Measurements from ENCODE around the gene CFAP46.
"Not testable (repeated sequence)": the region's sequence is repeated elsewhere in the genome, so short reads cannot be mapped to it uniquely, and the experiment has no call there.

CFAP46 gene

DNA sequence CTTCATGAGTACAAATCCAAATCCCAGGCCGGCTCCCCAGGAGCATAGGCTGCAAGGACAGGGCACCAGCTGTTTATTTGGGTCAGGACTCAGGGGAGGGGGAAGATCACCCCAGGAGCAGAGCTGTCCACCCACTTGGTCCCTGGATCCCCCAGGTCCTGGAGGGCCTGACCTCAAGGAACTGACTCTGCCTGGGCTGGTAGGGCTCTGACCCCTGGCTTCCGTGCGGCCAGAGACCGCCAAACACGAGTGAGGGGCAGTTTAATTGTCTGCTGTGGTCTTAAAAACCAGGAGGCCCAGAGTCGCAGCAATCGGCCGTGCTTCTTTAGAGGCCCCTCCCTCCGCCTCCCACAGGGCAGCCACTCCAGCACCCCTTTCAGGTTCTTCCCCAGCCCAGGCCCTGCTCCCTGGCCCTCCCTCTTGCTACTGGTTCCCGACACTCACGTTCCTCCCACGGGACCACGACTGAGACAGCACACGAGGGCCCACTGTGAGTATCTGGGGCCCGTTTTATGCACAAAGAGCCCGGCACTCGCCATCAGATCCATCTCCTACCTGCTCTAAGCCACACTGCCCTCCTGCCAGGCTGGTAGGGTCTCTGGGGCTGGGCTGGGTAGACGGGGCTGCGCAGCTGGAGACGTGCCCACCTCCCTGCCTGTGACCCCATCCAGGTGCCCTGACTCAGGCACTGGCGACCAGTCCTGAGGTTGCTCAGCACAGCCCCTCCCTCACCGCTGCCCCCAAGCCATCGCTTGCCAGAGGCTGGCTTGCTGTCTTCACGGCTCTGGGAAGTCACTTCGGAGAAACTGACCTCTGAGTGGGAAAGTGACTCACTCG is 30.0 kb upstream of the CFAP46 start:
- Mint-ChIP-seq H3K27ac (no peak overlapping the region), H3K4me1 (no peaks in the 10 kb centered on the region), H3K9me3 (no peaks in the 10 kb centered on the region), H3K4me3 (no peak overlapping the region), H3K36me3 (no peaks in the 10 kb centered on the region), H3K27me3 (peaks cover 13% of the 10 kb centered on the region)

DNA sequence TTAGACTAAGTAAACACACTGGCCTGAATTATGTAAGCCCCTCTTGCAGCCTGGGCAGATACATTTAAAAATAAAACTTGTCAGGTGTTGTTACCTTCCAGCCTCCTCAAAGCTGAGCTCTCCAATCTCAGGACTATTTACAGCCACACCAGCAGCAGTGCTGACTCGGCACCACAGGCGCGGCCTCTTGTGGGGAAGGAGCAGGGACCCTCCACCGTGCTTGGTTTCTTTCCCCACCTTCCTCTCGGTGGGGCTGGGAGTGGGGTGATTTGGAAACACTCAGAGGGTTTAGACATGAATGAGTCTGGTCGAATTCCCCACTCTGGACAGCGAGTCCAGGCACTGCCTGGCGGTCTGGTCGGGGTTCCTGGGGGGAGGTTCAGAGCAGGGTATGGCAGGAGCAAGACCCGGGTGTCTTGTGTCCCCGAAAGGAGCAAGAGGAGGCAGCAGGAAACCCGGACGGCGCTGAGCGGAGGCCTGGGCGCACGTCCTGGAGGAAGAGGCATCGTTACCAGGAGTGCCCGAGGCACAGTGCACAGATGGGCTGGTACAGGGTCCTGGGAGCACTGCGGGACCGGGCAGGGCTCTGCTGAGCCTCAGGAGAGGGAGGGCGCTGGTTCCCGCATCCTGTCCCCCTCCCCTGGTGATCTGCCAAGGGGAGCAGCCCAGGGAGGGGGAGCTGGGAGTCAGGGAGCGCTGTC is 29.2 kb upstream of the CFAP46 start:
- no peak overlapping the region for H3K4me3 Mint-ChIP-seq

DNA sequence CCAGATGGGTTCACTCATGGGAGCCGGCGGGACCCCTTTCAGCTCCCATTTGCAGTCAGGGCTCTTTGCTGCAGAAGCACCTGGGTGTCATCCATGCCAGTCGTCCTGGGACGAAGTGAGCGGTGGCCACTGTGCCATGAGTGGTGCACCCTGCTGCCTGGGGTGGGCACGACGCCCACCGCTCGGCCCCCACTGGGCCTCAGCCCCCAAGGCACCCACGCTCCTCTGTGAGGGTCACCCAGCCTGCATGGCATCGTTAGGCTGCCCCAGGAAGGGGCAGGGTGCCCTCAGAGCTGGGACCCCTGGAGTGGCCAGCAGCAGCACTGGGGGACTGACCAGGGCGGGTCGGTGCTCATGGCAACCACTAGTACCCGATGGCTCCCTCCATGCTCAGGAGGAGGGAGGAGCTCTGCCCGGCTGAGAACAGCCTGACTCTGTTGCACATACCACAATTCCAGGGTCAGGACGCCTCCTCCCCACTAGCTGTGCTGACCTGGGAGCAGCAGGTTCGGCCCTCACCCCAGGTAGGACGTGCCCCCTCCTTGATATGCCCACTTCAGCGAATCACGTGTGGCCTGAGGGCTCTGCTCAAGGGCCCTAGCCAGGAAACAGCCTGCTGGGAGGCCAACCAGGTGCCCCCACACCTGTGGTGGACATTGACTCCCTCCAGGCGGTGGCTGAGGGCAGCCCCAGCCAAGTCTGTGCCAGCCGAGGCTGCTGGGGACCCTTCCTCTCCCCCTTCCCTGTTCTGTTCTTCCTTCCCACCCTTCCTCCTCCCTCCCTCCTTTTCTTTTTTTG is 28.5 kb upstream of the CFAP46 start:
- no peaks in the 10 kb centered on the region for H3K4me1 Mint-ChIP-seq
- no peaks in the 10 kb centered on the region for H3K9me3 Mint-ChIP-seq
- H3K36me3 Mint-ChIP-seq, result no peaks in the 10 kb centered on the region
- no peak overlapping the region for H3K4me3 Mint-ChIP-seq
- H3K27ac Mint-ChIP-seq, result no peak overlapping the region
- peaks cover 17% of the 10 kb centered on the region for H3K27me3 Mint-ChIP-seq

More for the DNA sequence above, 29.2 kb upstream of the CFAP46 start:
- no peaks in the 10 kb centered on the region for H3K9me3 Mint-ChIP-seq
- H3K27ac Mint-ChIP-seq, result no peak overlapping the region
- H3K27me3 Mint-ChIP-seq, result peaks cover 13% of the 10 kb centered on the region
- H3K4me1 Mint-ChIP-seq, result no peaks in the 10 kb centered on the region
- no peaks in the 10 kb centered on the region for H3K36me3 Mint-ChIP-seq

DNA sequence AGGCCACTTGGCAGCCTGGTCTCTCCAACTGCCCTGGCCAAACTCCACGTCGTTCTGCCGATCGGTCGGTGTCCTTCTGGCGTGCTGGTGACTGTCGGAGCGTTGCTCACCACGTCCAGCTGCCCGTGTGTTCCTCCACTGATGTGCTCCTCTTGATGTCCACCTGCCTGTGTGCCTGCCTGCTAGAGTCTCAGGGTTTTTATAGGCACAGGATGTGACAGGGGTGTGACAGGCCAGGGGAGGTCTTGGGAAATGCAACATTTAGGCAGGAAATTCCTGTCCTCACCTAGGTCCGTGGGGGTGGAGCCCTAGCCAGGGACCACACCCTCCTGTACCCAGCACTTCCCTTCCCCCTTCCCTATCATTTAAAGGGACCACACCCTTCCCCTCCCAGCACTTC is 25.2 kb upstream of the CFAP46 start:
- H3K4me3 Mint-ChIP-seq, result no peak overlapping the region
- peaks cover 20% of the 10 kb centered on the region for H3K27me3 Mint-ChIP-seq
- no peaks in the 10 kb centered on the region for H3K36me3 Mint-ChIP-seq
- no peaks in the 10 kb centered on the region for H3K9me3 Mint-ChIP-seq
- H3K4me1 Mint-ChIP-seq, result peaks cover 15% of the 10 kb centered on the region
- H3K27ac Mint-ChIP-seq, result no peak overlapping the region

DNA sequence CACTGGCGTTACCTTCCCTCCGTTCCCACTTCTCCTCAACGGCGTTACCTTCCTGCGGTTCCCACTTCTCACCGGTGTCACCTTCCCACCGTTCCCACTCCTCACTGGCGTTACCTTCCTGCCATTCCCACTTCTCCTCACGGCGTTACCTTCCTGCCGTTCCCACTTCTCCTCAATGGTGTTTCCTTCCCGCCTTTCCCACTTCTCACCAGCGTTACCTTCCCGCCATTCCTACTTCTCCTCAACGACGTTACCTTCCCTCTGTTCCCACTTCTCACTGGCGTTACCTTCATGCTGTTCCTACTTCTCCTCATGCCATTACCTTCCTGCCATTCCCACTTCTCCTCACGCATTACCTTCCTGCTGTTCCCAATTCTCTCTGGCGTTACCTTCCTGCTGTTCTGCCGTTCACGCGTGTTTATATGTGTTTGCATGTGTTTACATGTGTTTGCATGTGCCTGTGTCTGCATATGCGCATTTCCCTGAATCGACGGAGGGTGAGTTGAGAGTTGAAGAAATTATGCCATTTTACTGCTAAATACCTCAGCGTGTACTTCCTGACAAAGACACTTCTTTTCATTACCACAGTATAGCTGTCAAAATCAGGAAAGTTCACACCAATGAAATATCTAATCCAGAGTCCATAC is 23.2 kb upstream of the CFAP46 start:
- Mint-ChIP-seq H3K4me1 (peaks cover 23% of the 10 kb centered on the region), H3K9me3 (no peaks in the 10 kb centered on the region), H3K27me3 (peaks cover 15% of the 10 kb centered on the region), H3K4me3 (no peak overlapping the region), H3K36me3 (no peaks in the 10 kb centered on the region), H3K27ac (peak overlapping the region; percentile 59)

DNA sequence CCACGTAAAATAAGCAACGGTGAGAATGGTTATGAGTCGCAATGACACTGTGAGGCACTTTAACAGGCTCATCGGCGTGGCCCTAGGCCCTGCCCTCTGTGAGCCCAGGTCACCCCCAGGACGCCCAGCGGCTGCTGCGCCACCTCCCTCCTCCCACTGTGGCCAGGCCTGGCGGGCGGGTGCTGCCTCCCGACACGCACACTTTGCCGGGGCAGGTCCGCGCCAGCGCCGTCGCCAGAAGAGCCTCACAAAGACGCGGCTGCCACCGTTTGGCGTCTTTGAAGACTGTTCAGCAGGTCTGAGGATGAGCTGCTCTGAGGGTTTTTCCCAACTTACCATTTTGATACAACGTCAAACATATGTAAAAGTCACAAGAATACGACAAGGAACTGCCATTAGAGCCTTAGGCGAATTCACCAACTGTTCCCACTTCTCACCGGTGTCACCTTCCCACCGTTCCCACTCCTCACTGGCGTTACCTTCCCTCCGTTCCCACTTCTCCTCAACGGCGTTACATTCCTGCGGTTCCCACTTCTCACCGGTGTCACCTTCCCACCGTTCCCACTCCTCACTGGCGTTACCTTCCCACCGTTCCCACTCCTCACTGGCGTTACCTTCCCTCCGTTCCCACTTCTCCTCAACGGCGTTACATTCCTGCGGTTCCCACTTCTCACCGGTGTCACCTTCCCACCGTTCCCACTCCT is 22.5 kb upstream of the CFAP46 start:
- H3K4me1 Mint-ChIP-seq, result peaks cover 23% of the 10 kb centered on the region
- not testable (repeated sequence) for H3K9me3 Mint-ChIP-seq, H3K36me3 Mint-ChIP-seq, H3K4me3 Mint-ChIP-seq, H3K27ac Mint-ChIP-seq
- H3K27me3 Mint-ChIP-seq, result peaks cover 15% of the 10 kb centered on the region

DNA sequence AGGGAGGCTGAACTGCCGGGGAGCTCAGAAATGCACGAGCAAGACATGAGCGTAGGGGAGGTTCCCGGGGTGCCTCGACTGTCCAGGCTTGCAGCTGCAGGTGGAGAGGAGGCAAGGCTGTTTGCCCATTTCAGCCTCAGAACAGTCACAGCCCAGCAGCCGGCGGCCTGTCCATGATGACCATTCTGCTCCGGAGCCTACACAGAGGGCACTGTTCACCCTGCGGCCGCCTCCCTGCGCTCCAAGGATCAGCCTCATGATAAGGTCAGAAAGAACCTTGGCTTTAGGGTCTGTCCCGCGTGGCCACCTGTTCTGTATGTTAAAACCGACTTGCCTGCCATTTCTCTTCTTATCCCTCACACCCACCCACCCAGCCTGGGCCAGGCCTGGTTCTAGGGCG is 21.9 kb upstream of the CFAP46 start:
- peaks cover 23% of the 10 kb centered on the region for H3K4me1 Mint-ChIP-seq
- no peaks in the 10 kb centered on the region for H3K36me3 Mint-ChIP-seq
- H3K9me3 Mint-ChIP-seq, result no peaks in the 10 kb centered on the region
- H3K4me3 Mint-ChIP-seq, result no peak overlapping the region
- peaks cover 15% of the 10 kb centered on the region for H3K27me3 Mint-ChIP-seq
- no peak overlapping the region for H3K27ac Mint-ChIP-seq

DNA sequence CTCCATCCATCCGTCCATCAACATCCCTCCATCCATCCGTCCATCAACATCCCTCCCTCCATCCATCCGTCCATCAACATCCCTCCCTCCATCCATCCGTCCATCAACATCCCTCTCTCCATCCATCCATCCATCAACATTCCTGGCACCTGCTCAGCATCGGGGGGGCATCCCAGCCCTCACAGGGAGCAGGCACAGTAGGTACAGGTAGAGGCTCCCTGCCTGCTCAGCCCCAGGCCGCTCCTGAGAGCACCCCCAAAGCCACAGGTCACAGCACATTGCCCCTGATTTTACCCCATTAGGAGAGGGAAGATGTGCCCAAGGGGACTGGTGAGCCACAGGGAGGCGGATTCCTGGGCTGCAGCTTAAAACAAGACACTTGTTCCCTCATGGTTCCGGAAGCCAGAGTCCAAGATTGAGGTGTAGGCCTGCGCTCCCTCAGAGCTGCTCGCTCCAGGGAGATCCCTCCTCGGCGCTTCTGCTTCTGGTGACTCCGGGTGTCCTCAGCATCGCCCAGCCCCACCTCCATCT is 21.1 kb upstream of the CFAP46 start:
- Mint-ChIP-seq H3K27me3 (peaks cover 15% of the 10 kb centered on the region), H3K36me3 (no peaks in the 10 kb centered on the region), H3K4me3 (peak overlapping the region; percentile 93), H3K4me1 (peaks cover 23% of the 10 kb centered on the region), H3K9me3 (no peaks in the 10 kb centered on the region), H3K27ac (no peak overlapping the region)

DNA sequence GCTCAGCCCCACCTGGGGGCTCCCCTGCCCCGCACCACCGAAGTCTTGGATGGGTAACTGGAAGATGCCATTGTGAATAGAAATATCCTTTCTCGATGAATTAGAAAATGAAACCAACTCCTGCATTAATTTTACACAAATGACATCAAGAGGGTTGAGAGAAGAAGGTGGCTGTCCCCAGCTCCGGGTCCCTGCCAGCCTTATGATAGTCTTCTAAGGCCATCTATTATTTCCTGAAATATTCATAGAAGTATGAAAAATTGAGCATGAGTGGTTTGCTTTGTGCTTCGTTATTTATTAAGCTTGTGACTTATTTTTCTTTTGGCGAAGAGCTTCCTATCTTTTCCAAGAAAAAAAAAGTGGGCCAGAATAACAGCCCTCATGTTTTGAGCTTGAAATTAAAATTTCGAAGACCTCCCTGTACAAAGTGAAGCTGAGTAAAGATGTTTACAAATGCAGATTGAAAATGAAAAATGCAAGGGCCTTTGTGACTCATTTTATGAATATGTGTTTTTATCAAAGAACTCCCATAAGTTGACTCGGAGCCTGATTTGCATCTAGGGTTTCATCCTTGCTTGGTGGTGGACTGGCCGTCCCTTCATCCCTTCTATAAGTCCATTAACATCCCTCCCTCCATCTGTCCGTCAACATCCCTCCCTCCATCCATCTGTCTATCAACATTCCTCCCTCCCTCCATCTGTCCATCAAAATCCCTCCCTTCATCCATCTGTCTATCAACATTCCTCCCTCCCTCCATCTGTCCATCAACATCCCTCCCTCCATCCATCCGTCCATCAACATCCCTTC is 20.5 kb upstream of the CFAP46 start:
- H3K27ac Mint-ChIP-seq, result peak overlapping the region; percentile 83

DNA sequence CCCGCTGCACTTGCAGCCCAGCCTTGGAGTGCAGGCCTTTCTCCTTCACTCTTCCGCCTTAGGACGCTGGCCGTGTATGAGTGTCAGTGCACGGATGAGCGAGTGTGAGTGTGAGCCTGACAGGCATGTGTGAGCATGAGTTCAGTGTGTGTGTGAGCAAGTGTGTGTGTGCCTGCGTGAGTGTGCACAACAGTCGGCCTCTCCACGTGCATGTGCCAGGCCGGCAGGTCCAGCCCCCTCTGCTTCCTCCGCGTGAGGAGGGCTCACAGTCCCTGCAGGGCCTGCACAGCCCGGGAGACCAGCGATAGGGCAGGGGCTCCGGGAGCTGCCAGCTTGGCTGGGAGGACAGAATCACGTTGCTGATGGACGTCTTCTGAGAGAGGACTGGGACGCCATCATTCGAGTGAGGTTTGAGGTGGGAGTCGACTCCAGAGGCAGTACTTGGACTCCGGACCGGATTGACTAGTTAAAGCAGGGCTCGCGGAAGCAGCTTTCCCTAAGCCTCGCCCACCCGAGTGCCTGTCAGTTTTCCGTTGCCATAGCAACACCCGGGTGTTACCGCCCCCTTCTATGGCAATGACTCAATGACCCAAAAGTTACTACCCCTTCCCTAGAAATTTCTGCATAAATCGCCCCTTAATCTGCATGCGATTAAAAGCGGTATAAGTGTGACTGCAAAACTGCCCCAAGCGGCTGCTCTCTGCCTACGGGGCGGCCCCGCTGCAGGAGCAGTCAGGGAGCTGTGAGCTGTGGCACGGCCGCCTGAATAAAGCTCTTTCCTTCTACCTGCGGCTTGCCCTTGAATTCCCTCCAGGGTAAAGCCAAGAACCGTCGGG is 19.6 kb upstream of the CFAP46 start:
- H3K4me1 Mint-ChIP-seq, result peaks cover 23% of the 10 kb centered on the region
- peak overlapping the region; percentile 83 for H3K27ac Mint-ChIP-seq
- H3K4me3 Mint-ChIP-seq, result peak overlapping the region; percentile 93
- H3K9me3 Mint-ChIP-seq, result no peaks in the 10 kb centered on the region
- H3K36me3 Mint-ChIP-seq, result no peaks in the 10 kb centered on the region
- peaks cover 11% of the 10 kb centered on the region for H3K27me3 Mint-ChIP-seq

More for the DNA sequence above, 20.5 kb upstream of the CFAP46 start:
- peak overlapping the region; percentile 93 for H3K4me3 Mint-ChIP-seq
- H3K36me3 Mint-ChIP-seq, result no peaks in the 10 kb centered on the region
- H3K4me1 Mint-ChIP-seq, result peaks cover 23% of the 10 kb centered on the region
- H3K27me3 Mint-ChIP-seq, result peaks cover 11% of the 10 kb centered on the region
- H3K9me3 Mint-ChIP-seq, result no peaks in the 10 kb centered on the region

DNA sequence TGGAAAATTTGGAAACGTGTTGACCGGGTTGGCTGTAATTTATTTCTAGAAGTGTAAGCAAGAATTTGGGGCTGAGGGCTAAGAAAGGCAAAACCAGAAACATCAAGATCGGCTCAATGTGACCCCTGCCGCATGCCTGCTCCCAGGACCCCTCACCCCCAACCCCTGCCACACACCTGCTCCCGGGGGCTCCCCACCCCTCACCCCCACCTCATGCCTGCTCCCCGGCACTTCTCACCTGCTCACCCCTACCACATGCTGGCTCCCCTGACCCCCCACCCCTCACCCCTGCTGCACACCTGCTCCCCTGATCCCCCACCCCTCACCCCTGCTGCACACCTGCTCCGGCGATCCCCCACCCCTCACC is 19.0 kb upstream of the CFAP46 start:
- H3K36me3 Mint-ChIP-seq, result no peaks in the 10 kb centered on the region
- peaks cover 23% of the 10 kb centered on the region for H3K4me1 Mint-ChIP-seq
- no peak overlapping the region for H3K27ac Mint-ChIP-seq
- no peaks in the 10 kb centered on the region for H3K9me3 Mint-ChIP-seq
- H3K4me3 Mint-ChIP-seq, result peak overlapping the region; percentile 23
- H3K27me3 Mint-ChIP-seq, result peaks cover 11% of the 10 kb centered on the region

DNA sequence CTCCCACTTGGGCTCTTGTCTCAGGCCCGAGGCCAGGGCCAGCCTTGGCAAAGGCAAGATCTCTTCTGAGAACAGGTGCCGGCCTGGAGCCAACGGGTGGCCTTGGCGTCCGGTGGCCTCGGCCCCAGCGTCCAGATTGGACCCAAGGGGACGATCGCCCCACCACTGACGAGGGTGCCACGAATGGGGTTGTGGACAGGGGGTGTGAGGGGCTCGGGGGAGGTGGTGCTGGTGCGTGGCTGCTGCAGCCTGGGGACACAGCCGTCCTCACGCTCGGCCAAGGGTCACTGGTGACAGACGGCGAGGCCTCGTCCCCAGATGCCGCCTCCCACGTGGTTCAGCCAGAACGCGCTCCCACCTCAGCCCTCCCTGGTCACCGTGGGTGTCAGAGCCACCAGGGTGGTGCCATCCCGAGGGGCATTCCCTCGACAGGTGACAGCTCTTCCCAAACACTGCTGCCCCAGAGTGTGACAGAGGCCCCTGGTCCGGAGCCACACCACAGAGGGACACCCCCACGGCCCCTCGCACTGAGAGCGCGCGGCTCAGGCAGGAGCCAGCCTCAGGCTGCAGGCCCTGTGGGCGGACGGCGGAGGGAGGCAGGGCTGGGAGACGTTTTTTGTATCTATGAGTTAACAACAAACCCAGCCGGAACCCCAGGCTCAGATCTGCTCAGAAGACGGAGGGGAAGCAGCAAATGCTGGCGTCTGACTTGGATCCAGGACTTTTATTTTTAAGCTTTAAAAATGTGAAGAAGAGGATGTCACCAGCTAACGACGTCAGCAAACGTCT is 18.5 kb upstream of the CFAP46 start:
- Mint-ChIP-seq H3K4me3 (peak overlapping the region; percentile 23), H3K27me3 (peaks cover 7% of the 10 kb centered on the region), H3K9me3 (no peaks in the 10 kb centered on the region), H3K4me1 (peaks cover 23% of the 10 kb centered on the region), H3K36me3 (no peaks in the 10 kb centered on the region), H3K27ac (no peak overlapping the region)

DNA sequence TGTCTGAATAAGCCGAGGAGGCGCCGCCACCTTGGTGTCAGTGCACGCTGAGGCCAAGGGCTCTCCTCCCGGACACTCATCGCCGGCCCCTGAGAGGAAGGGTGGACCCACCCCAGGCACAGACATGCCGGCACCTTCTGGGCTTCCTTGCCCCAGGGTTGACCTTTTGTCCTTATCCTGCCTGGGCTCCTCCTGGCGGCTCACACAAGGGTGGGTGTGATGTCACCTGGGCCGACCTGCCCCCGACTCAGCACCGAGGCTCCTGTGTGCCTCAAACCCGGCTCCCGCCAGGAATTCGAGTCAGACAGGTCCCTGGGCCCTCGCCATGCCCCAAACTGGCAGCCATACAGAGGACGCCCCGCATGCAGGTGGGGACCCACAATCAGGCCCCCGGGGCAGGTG is 17.7 kb upstream of the CFAP46 start:
- Mint-ChIP-seq H3K36me3 (no peaks in the 10 kb centered on the region), H3K4me3 (no peak overlapping the region), H3K9me3 (no peaks in the 10 kb centered on the region), H3K4me1 (peaks cover 18% of the 10 kb centered on the region), H3K27ac (no peak overlapping the region), H3K27me3 (peaks cover 2% of the 10 kb centered on the region)

All from activated naive CD4-positive, alpha-beta T cell treated with anti-CD3 and anti-CD28 coated beads, Interleukin-2, amount 50 U/mL, for 24 hours (primary cell).